Cardiac muscle cell (in vitro differentiated cells and primary cell): ENCODE measurements around the gene TAC1. TPM values are rescaled to one million over a fixed set of nuclear protein-coding genes. Genes with fewer than 3 reads are reported as not detected.

ENCODE experiments used
- DNase-seq, 2 donors: peaks; one replicate each; pipeline versions ENCODE4 v3.0.0 to v3.0.0-alpha.2; 2010 to 2017; ENCODE audit warnings: low read depth in 1 of 2, low spot score in 1 of 2
- H3K27ac ChIP-seq: fragments of 200-600 bp; sonication (generic); 2 replicates; pipeline ENCODE4 v1.5.1; 2016
- H3K27me3 ChIP-seq: fragments of 200-600 bp; sonication (generic); 2 replicates; pipeline ENCODE4 v1.6.0; 2016; ENCODE audit warnings: control low read depth
- H3K36me3 ChIP-seq: fragments of 200-600 bp; sonication (generic); 2 replicates; pipeline ENCODE4 v1.5.1; 2016; ENCODE audit warnings: control low read depth
- H3K4me1 ChIP-seq: fragments of 200-600 bp; sonication (generic); 2 replicates; pipeline ENCODE4 v1.8.1; 2017; ENCODE audit warnings: low read depth, mild to moderate bottlenecking, mixed run types
- H3K4me3 ChIP-seq: fragments of 200-600 bp; sonication (generic); 2 replicates; pipeline ENCODE4 v1.5.1; 2016; ENCODE audit warnings: mild to moderate bottlenecking
- H3K9me3 ChIP-seq: fragments of 200-600 bp; sonication (generic); 2 replicates; pipeline ENCODE4 v1.5.1; 2017; ENCODE audit warnings: low read depth, mild to moderate bottlenecking, control low read depth
- CTCF ChIP-seq: IDR thresholded peaks from 2 replicates; pipeline ENCODE4 v1.5.1; 2012; ENCODE audit warnings: low read depth, mild to moderate bottlenecking, low read length
- polyA plus RNA-seq: library from polyadenylated mRNA; unstranded; fragments of >200 nt; fragmentation: Nextera tagmentation; extraction: Ambion mirVana; gene quantifications from 2 replicates; pipeline ENCODE4 v1.2.1, GENCODE V29; 2016
- total RNA-seq: library from RNA; depleted of rRNA; stranded (reverse); fragments of >200 nt; gene quantifications from 2 replicates; pipeline ENCODE4 v1.2.3, GENCODE V29; 2016

TAC1 gene
- total and polyA plus RNA-seq, 2 experiments from 2014 or later, result not detected

GRCh38 chr7:97748482-97748881 lies 16.6 kb downstream of the TAC1 start:
- Histone ChIP-seq H3K9me3 (no peaks in the 10 kb centered on the region), H3K27me3 (no peaks in the 10 kb centered on the region), H3K36me3 (no peaks in the 10 kb centered on the region), H3K27ac (no peak overlapping the region), H3K4me1 (no peaks in the 10 kb centered on the region), H3K4me3 (no peak overlapping the region)
- no peak for TF ChIP-seq CTCF
- DNase-seq, result no peak

DNA sequence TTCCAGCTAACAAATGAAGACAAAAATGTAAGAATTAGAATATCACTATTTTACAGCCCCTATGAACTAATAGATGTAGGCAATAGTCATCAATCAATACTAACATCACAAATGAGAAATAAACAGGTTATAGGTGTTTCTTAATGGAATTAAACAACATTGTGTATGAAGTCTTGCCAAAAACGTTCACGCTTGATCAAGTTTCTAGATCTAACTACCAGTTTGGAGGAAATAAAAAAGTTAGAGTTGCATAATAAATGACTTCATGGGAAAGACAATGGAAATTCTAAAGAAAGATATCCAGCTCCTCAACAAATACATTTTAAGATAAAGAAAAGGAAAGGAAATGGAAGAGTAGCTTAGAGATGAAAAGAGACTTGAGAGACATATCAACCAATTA lies 19.7 kb downstream of the TAC1 start:
- no peak for TF ChIP-seq CTCF
- DNase-seq, result no peak
- no peaks in the 10 kb centered on the region for H3K36me3 ChIP-seq

GRCh38 chr7:97752215-97752614 lies 20.3 kb downstream of the TAC1 start:
- H3K27ac ChIP-seq, result no peak overlapping the region
- TF ChIP-seq CTCF, result no peak
- H3K9me3 ChIP-seq, result no peaks in the 10 kb centered on the region
- no peak for DNase-seq
- H3K27me3 ChIP-seq, result no peaks in the 10 kb centered on the region
- no peak overlapping the region for H3K4me3 ChIP-seq
- H3K36me3 ChIP-seq, result no peaks in the 10 kb centered on the region
- H3K4me1 ChIP-seq, result no peaks in the 10 kb centered on the region

More for the DNA sequence above, 19.7 kb downstream of the TAC1 start:
- no peaks in the 10 kb centered on the region for H3K27me3 ChIP-seq
- H3K4me1 ChIP-seq, result no peaks in the 10 kb centered on the region
- no peaks in the 10 kb centered on the region for H3K9me3 ChIP-seq
- no peak overlapping the region for H3K4me3 ChIP-seq
- H3K27ac ChIP-seq, result no peak overlapping the region

DNA sequence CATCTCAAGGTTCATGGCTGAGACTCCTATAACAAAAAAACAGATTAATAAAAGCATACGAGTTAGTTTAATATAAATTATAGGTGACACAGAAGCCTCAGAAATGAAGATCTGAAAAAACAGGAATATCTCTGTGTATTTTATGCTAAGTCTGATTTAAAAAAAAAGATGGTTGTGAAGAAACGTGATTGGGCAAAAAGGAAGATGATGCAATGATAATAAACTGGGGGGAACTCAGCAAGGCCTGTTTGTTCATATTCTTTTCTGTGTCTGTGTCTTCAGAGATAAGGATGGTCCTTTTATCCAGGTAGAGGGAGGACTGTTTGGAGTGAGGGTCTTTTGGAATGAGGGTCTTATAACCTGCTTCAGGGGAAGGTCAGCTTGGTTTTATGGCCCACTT lies 25.9 kb downstream of the TAC1 start:
- Histone ChIP-seq H3K27ac (no peak overlapping the region), H3K4me3 (no peak overlapping the region), H3K27me3 (no peaks in the 10 kb centered on the region), H3K4me1 (no peaks in the 10 kb centered on the region), H3K36me3 (no peaks in the 10 kb centered on the region), H3K9me3 (no peaks in the 10 kb centered on the region)
- TF ChIP-seq CTCF, result no peak
- no peak for DNase-seq

- H3K9me3 ChIP-seq, result no peaks in the 10 kb centered on the region
- H3K4me1 ChIP-seq, result no peaks in the 10 kb centered on the region
- DNase-seq, result no peak
- no peaks in the 10 kb centered on the region for H3K36me3 ChIP-seq
- no peak for TF ChIP-seq CTCF
- no peaks in the 10 kb centered on the region for H3K27me3 ChIP-seq
- H3K4me3 ChIP-seq, result no peak overlapping the region
- no peak overlapping the region for H3K27ac ChIP-seq
These were observed 39.0 kb downstream of the TAC1 start for GRCh38 chr7:97770850-97771249.

GRCh38 chr7:97771576-97771975 lies 39.7 kb downstream of the TAC1 start:
- Histone ChIP-seq H3K27me3 (no peaks in the 10 kb centered on the region), H3K4me3 (no peak overlapping the region), H3K36me3 (no peaks in the 10 kb centered on the region), H3K4me1 (no peaks in the 10 kb centered on the region), H3K9me3 (no peaks in the 10 kb centered on the region), H3K27ac (no peak overlapping the region)
- no peak for TF ChIP-seq CTCF
- no peak for DNase-seq
